ENCODE results near the gene OSBP2.

The OSBP2 gene

DNA sequence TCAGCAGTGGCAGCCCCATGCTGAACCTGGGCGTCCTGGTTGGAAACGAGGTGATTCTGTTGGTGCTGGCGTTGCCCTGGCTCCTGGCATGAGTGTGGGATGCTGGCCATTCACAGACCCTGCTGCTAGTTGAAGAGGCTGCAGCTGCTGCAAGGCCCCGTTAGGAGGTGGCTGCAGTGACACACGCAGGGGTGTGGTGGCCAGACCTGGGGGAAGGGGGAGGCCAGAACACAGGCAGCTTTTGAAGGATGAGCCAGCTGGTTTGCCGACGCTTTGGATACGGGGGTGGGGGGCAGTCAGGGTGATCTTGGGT, 196.7 kb downstream of the OSBP2 start:
- no peaks in the 10 kb centered on the region for H3F3A ChIP-seq (ENCODE audit: insufficient read depth, low read length)
- H3K36me3 ChIP-seq (ENCODE audit: insufficient read depth, low read length) = no peaks in the 10 kb centered on the region
- H3K4me3 ChIP-seq (ENCODE audit: low read depth, low read length, poor library complexity, severe bottlenecking) = no peak overlapping the region
- H3K4me2 ChIP-seq (ENCODE audit: low read length) = no peak overlapping the region
- no peaks in the 10 kb centered on the region for H3K27me3 ChIP-seq (ENCODE audit: insufficient read depth, low read length)
- H2AFZ ChIP-seq (ENCODE audit: low read length) = no peak overlapping the region
- no peak overlapping the region for H3K27ac ChIP-seq (ENCODE audit: low read depth, low read length, poor library complexity, severe bottlenecking)
- no peaks in the 10 kb centered on the region for H4K20me1 ChIP-seq (ENCODE audit: insufficient read depth, low read length)
- H3K4me1 ChIP-seq (ENCODE audit: insufficient read depth, low read length, severe bottlenecking) = no peaks in the 10 kb centered on the region
- no peaks in the 10 kb centered on the region for H3K79me2 ChIP-seq (ENCODE audit: insufficient read depth, low read length)
- no peaks in the 10 kb centered on the region for H3K9me3 ChIP-seq (ENCODE audit: low read length)
- H3K9ac ChIP-seq (ENCODE audit: low read length) = no peak overlapping the region
- TF ChIP-seq, protein P1, sequence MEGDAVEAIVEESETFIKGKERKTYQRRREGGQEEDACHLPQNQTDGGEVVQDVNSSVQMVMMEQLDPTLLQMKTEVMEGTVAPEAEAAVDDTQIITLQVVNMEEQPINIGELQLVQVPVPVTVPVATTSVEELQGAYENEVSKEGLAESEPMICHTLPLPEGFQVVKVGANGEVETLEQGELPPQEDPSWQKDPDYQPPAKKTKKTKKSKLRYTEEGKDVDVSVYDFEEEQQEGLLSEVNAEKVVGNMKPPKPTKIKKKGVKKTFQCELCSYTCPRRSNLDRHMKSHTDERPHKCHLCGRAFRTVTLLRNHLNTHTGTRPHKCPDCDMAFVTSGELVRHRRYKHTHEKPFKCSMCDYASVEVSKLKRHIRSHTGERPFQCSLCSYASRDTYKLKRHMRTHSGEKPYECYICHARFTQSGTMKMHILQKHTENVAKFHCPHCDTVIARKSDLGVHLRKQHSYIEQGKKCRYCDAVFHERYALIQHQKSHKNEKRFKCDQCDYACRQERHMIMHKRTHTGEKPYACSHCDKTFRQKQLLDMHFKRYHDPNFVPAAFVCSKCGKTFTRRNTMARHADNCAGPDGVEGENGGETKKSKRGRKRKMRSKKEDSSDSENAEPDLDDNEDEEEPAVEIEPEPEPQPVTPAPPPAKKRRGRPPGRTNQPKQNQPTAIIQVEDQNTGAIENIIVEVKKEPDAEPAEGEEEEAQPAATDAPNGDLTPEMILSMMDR (IDR thresholded peaks at IDR 0.05; ENCODE audit: low read length) = no peak
- TF ChIP-seq EZH2 (IDR thresholded peaks at IDR 0.05; ENCODE audit: borderline replicate concordance, low read length) = no peak
- H3K9me2 ChIP-seq (ENCODE audit: low read depth, low read length) = no peaks in the 10 kb centered on the region

GRCh38 chr22:30891781-30892180, 197.1 kb downstream of the OSBP2 start:
- TF ChIP-seq, protein P1 (IDR thresholded peaks at IDR 0.05; ENCODE audit: low read length) = no peak
- no peak for TF ChIP-seq EZH2 (IDR thresholded peaks at IDR 0.05; ENCODE audit: borderline replicate concordance, low read length)
- Histone ChIP-seq H3K4me3 (ENCODE audit: low read depth, low read length, poor library complexity, severe bottlenecking) (no peak overlapping the region), H3K4me2 (ENCODE audit: low read length) (no peak overlapping the region), H3K27ac (ENCODE audit: low read depth, low read length, poor library complexity, severe bottlenecking) (no peak overlapping the region), H3K9me2 (ENCODE audit: low read depth, low read length) (no peaks in the 10 kb centered on the region), H3K9me3 (ENCODE audit: low read length) (no peaks in the 10 kb centered on the region), H3K36me3 (ENCODE audit: insufficient read depth, low read length) (no peaks in the 10 kb centered on the region), H3K4me1 (ENCODE audit: insufficient read depth, low read length, severe bottlenecking) (no peaks in the 10 kb centered on the region), H4K20me1 (ENCODE audit: insufficient read depth, low read length) (no peaks in the 10 kb centered on the region), H3F3A (ENCODE audit: insufficient read depth, low read length) (no peaks in the 10 kb centered on the region), H3K27me3 (ENCODE audit: insufficient read depth, low read length) (no peaks in the 10 kb centered on the region), H2AFZ (ENCODE audit: low read length) (no peak overlapping the region), H3K79me2 (ENCODE audit: insufficient read depth, low read length) (no peaks in the 10 kb centered on the region), H3K9ac (ENCODE audit: low read length) (no peak overlapping the region)

DNA sequence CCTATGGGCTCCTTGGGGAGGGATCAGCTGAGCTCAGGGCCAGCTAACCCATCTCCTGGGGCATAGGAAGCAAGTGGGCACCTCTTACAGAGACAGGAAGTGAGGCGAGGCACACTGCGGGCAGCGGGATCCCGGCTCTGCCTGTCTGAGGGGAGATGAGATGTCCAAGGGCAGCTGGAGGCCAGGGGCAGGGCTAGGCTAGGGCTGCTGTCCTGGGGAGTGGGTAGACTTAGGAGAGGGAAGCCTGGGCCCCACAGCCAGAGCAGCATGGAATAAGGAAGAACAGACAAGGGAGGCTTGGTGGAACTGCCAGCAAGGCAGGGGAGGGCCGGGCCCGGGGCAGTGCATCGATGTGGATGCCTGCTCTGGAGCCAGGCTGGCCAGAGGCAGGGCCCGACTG, 197.6 kb downstream of the OSBP2 start:
- H3K4me3 ChIP-seq (ENCODE audit: low read depth, low read length, poor library complexity, severe bottlenecking) = no peak overlapping the region
- H3K27ac ChIP-seq (ENCODE audit: low read depth, low read length, poor library complexity, severe bottlenecking) = no peak overlapping the region
- no peaks in the 10 kb centered on the region for H4K20me1 ChIP-seq (ENCODE audit: insufficient read depth, low read length)
- H3K9me2 ChIP-seq (ENCODE audit: low read depth, low read length) = no peaks in the 10 kb centered on the region
- H2AFZ ChIP-seq (ENCODE audit: low read length) = no peak overlapping the region
- no peaks in the 10 kb centered on the region for H3K36me3 ChIP-seq (ENCODE audit: insufficient read depth, low read length)
- TF ChIP-seq, protein P1 (IDR thresholded peaks at IDR 0.05; ENCODE audit: low read length) = no peak
- TF ChIP-seq EZH2 (IDR thresholded peaks at IDR 0.05; ENCODE audit: borderline replicate concordance, low read length) = no peak
- H3K27me3 ChIP-seq (ENCODE audit: insufficient read depth, low read length) = no peaks in the 10 kb centered on the region
- H3K4me2 ChIP-seq (ENCODE audit: low read length) = no peak overlapping the region
- no peaks in the 10 kb centered on the region for H3K9me3 ChIP-seq (ENCODE audit: low read length)
- H3K9ac ChIP-seq (ENCODE audit: low read length) = no peak overlapping the region
- no peaks in the 10 kb centered on the region for H3F3A ChIP-seq (ENCODE audit: insufficient read depth, low read length)
- no peaks in the 10 kb centered on the region for H3K4me1 ChIP-seq (ENCODE audit: insufficient read depth, low read length, severe bottlenecking)
- no peaks in the 10 kb centered on the region for H3K79me2 ChIP-seq (ENCODE audit: insufficient read depth, low read length)

Measured in OCI-LY1 (cell line).